HG03045 (cell line): ENCODE measurements around the gene VAPA.

Source experiments
- ATAC-seq: cut with Tn5 transposase; IDR thresholded peaks from one replicate; pipeline ENCODE4 v1.9.1; 2021; ENCODE audit warnings: mild to moderate bottlenecking, moderate library complexity; ENCODE audit not compliant: unreplicated experiment

The VAPA gene

GRCh38 chr18:9969247-9969646 is 55.4 kb downstream of the VAPA start:
- ATAC-seq = no peak

GRCh38 chr18:9971313-9971920 is 57.6 kb downstream of the VAPA start:
- ATAC-seq = no peak

GRCh38 chr18:9973470-9973869 is 59.7 kb downstream of the VAPA start:
- ATAC-seq = no peak

- ATAC-seq = no peak
Measured at GRCh38 chr18:9974279-9974915, 60.6 kb downstream of the VAPA start.

- ATAC-seq = no peak
Measured at GRCh38 chr18:9975658-9976057, 61.8 kb downstream of the VAPA start.

- no peak for ATAC-seq
Measured at GRCh38 chr18:9982711-9983110, 68.9 kb downstream of the VAPA start.

- no peak for ATAC-seq
Measured at GRCh38 chr18:9984080-9984479, 70.3 kb downstream of the VAPA start.

- ATAC-seq = no peak
Measured at GRCh38 chr18:9985641-9986040, 71.8 kb downstream of the VAPA start.

- ATAC-seq = no peak
Measured at GRCh38 chr18:9986156-9986930, 72.5 kb downstream of the VAPA start.

GRCh38 chr18:9987345-9987744 is 73.5 kb downstream of the VAPA start:
- no peak for ATAC-seq

- no peak for ATAC-seq
Measured at GRCh38 chr18:9987931-9988330, 74.1 kb downstream of the VAPA start.

GRCh38 chr18:9988665-9989064 is 74.8 kb downstream of the VAPA start:
- no peak for ATAC-seq

- ATAC-seq = no peak
Measured at GRCh38 chr18:9989481-9989880, 75.7 kb downstream of the VAPA start.

- ATAC-seq = no peak
Measured at GRCh38 chr18:9991011-9992000, 77.5 kb downstream of the VAPA start.

GRCh38 chr18:9992300-9992972 is 78.6 kb downstream of the VAPA start:
- no peak for ATAC-seq

GRCh38 chr18:9992973-9993520 is 79.2 kb downstream of the VAPA start:
- ATAC-seq = no peak

- ATAC-seq = no peak
Measured at GRCh38 chr18:9993521-9994025, 79.8 kb downstream of the VAPA start.

GRCh38 chr18:9994026-9994570 is 80.3 kb downstream of the VAPA start:
- ATAC-seq = no peak

- ATAC-seq = no peak
Measured at GRCh38 chr18:9994701-9995235, 81.0 kb downstream of the VAPA start.
